MCF 10A (cell line): ENCODE results near the gene MMP19. TPM values are rescaled to one million over a fixed set of nuclear protein-coding genes. Genes with fewer than 3 reads are reported as not detected.

ENCODE experiments used
- BruUV-seq: library from RNA; stranded (reverse); fragments of 400-500 nt; replicated peaks from 2 replicates; lab custom pipeline; 2021; lab: Mats Ljungman, UMichigan
- CTCF ChIA-PET: fragments of 300-600 bp; sonication (Branson Sonifier 250); formaldehyde crosslinking; extraction: SDS; loops from one replicate; lab custom pipeline; 2021; ENCODE audit warnings: antibody characterized with exemption, inconsistent platforms; lab: Yijun Ruan, JAX
- POLR2A ChIA-PET: fragments of 300-600, 350-650 bp; sonication (Branson Sonifier 250); formaldehyde crosslinking; extraction: SDS; loops from one replicate; lab custom pipeline; 2020; ENCODE audit warnings: antibody characterized with exemption, inconsistent platforms; lab: Yijun Ruan, JAX
- DNase-seq: peaks from one replicate; pipeline ENCODE4 v3.0.0-alpha.2; 2018; ENCODE audit not compliant: unreplicated experiment
- H3K27ac Mint-ChIP-seq: one replicate; pipeline ENCODE4 v1.8.0; 2022; ENCODE audit warnings: mild to moderate bottlenecking, low read depth, mixed read lengths; ENCODE audit not compliant: unreplicated experiment
- H3K27me3 Mint-ChIP-seq: one replicate; pipeline ENCODE4 v1.8.0; 2022; ENCODE audit warnings: mixed read lengths; ENCODE audit not compliant: insufficient read depth, unreplicated experiment
- H3K36me3 Mint-ChIP-seq: one replicate; pipeline ENCODE4 v1.8.0; 2022; ENCODE audit warnings: mild to moderate bottlenecking, moderate library complexity, mixed read lengths; ENCODE audit not compliant: insufficient read depth, unreplicated experiment
- H3K4me1 Mint-ChIP-seq: one replicate; pipeline ENCODE4 v1.8.0; 2022; ENCODE audit warnings: mixed read lengths; ENCODE audit not compliant: insufficient read depth, unreplicated experiment
- H3K4me3 Mint-ChIP-seq: one replicate; pipeline ENCODE4 v1.8.0; 2022; ENCODE audit warnings: mild to moderate bottlenecking, moderate library complexity, mixed read lengths; ENCODE audit not compliant: unreplicated experiment
- H3K9me3 Mint-ChIP-seq: one replicate; pipeline ENCODE4 v1.8.0; 2022; ENCODE audit warnings: mixed read lengths; ENCODE audit not compliant: unreplicated experiment
- intact Hi-C: fragments of 100-400 bp; cut with micrococcal nuclease; formaldehyde crosslinking; loops from 2 replicates; pipeline ENCODE4 v1.14.1; 2022
- total RNA-seq: library from RNA; stranded (reverse); gene quantifications from 2 replicates; pipeline ENCODE4 v1.2.3, GENCODE V29; 2022
- TF ChIP-seq, protein P1 (sequence below): fragments of 200-600 bp; IDR thresholded peaks from one replicate; pipeline ENCODE4 v1.8.0; 2022; ENCODE audit warnings: antibody characterized with exemption, mild to moderate bottlenecking; ENCODE audit not compliant: unreplicated experiment

MMP19 gene
- total RNA-seq, 1 experiment from 2014 or later = 3.7 TPM

DNA sequence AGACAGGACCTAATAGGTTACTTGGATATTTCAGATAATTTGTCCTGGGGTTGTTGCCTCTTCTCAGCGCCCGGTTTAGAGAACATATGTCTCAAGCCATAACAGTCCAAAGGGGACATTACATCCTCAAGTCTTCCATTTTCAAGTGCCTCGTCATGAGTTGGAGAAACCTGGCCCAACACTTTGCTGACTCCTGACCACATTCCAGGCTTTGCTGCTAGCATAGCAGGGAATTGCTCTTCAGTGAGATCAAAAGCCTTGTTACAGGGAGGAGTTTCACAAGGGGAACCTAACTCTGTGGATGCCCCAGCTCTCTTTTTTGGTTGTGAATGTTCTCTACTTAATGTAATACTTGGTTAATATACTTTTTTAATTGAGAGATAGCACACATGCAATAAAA lies 8.2 kb upstream of the MMP19 start:
- Mint-ChIP-seq H3K4me3 (no peak overlapping the region), H3K36me3 (no peaks in the 10 kb centered on the region), H3K4me1 (peaks cover 20% of the 10 kb centered on the region), H3K27me3 (no peaks in the 10 kb centered on the region), H3K27ac (no peak overlapping the region), H3K9me3 (no peaks in the 10 kb centered on the region)
- intact Hi-C loops = no loop called here
- ChIA-PET CTCF (no interaction called here), POLR2A (interaction anchor here (1.0 to 1.6 kb wide), 2 partner anchors 21 to 31 kb away, joined by 3 to 4 read pairs; no protein-coding TSS in a partner anchor)
- no TSS peak for BruUV-seq
- TF ChIP-seq, protein P1, sequence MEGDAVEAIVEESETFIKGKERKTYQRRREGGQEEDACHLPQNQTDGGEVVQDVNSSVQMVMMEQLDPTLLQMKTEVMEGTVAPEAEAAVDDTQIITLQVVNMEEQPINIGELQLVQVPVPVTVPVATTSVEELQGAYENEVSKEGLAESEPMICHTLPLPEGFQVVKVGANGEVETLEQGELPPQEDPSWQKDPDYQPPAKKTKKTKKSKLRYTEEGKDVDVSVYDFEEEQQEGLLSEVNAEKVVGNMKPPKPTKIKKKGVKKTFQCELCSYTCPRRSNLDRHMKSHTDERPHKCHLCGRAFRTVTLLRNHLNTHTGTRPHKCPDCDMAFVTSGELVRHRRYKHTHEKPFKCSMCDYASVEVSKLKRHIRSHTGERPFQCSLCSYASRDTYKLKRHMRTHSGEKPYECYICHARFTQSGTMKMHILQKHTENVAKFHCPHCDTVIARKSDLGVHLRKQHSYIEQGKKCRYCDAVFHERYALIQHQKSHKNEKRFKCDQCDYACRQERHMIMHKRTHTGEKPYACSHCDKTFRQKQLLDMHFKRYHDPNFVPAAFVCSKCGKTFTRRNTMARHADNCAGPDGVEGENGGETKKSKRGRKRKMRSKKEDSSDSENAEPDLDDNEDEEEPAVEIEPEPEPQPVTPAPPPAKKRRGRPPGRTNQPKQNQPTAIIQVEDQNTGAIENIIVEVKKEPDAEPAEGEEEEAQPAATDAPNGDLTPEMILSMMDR = no peak
- no peak for DNase-seq

DNA sequence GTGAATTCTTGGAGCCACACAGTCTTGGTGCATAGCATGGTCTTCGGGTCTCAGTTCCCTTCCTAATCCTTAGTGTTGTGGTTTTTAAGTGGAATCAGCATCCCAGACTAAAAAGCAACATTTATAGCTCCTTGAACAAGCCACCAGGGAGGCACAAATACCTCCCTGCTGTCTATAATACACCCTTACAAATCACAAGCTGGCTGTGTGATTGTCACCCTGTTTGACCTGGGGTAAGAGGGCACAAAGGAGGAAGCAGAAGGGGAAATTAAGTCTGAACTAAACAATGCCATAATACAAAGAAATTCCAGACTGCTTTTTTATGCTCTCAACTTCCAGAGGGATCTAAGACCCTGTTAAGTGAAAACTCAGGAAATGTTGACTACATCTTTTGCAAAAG lies 7.7 kb upstream of the MMP19 start:
- no peak overlapping the region for H3K4me3 Mint-ChIP-seq
- no peaks in the 10 kb centered on the region for H3K36me3 Mint-ChIP-seq
- no peaks in the 10 kb centered on the region for H3K9me3 Mint-ChIP-seq
- no TSS peak for BruUV-seq
- TF ChIP-seq, protein P1 = no peak
- intact Hi-C loops = no loop called here
- peaks cover 20% of the 10 kb centered on the region for H3K4me1 Mint-ChIP-seq
- H3K27ac Mint-ChIP-seq = peak overlapping the region; percentile 99
- POLR2A ChIA-PET = interaction anchor here (0.5 to 1.6 kb wide), 5 partner anchors 15 to 83 kb away, joined by 3 to 4 read pairs (median 3); no protein-coding TSS in a partner anchor
- DNase-seq = no peak
- CTCF ChIA-PET = no interaction called here
- H3K27me3 Mint-ChIP-seq = no peaks in the 10 kb centered on the region

DNA sequence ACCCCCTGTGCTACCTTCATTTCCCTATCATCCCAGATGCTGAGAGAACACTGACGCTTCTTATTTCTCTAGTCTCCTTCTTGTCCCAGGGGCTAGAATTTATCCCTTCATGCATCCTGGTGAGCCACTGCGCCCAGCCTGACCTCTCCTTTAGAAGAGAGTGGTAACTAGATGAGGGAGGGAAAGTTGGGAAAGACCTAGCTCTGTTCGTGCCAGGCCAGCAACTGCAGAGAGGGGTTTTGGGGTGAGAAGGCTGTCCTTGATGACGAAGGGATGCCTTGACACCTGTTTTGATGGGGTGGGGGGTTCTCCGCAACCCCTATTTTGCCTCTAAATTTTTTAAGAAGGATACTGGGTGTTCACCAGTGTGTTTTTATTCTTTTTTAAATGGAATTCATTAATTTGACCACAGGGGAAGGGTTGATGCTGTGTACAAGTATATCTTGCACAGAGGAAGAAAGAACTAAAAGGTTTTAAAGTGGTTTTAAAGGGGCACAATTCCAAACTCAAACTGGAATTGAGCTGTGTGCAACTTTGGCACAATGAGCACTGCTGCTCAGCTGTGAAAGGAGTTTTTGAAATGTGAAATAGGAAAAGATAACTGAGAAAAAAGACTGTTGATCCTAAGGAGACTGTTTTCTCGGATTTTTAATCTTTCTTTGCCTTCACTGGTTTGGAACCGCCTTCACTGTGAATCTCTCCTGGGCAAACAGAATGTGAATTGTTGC lies 7.0 kb upstream of the MMP19 start:
- no peaks in the 10 kb centered on the region for H3K9me3 Mint-ChIP-seq
- no peaks in the 10 kb centered on the region for H3K27me3 Mint-ChIP-seq
- ChIA-PET POLR2A (interaction anchor here (0.5 to 1.6 kb wide), 5 partner anchors 15 to 83 kb away, joined by 3 to 4 read pairs (median 3); no protein-coding TSS in a partner anchor), CTCF (no interaction called here)
- H3K36me3 Mint-ChIP-seq = no peaks in the 10 kb centered on the region
- BruUV-seq = no TSS peak
- intact Hi-C loops = no loop called here
- no peak for DNase-seq
- peak overlapping the region; percentile 99 for H3K27ac Mint-ChIP-seq
- TF ChIP-seq, protein P1 = no peak
- H3K4me1 Mint-ChIP-seq = peaks cover 20% of the 10 kb centered on the region
- H3K4me3 Mint-ChIP-seq = no peak overlapping the region

DNA sequence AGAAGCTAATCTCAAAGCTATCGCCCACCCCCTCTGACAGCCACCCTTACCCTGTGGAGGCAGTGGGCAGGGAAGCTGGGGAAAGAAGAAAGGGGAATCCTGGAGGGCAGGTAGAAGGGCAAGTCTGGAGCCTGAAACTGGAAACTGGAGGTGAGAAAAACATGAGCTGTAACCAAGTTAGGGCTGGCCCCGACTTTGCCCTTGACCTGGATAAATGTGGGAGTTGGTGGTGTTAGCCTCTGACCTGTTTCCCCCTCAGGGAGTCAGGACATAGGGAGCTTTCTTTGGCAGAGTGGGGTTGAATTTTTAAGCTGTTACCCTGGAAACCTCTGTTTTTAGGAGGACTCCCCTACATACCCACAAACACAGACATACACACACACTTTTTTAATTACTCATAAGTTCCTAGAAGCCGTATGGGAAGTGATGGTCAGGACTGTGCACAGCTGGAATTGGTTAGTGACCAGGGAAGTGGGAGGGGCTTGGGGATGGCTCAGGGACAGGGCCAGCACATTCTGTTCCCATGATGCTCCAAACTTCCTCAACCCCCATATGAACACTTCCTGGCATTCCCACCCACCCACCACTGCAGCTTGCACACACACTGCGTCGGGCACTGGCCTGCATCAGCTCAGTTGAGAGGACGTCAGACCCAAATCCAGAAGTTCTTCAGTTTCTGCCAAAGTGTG lies 5.0 kb upstream of the MMP19 start:
- no peaks in the 10 kb centered on the region for H3K27me3 Mint-ChIP-seq
- peaks cover 20% of the 10 kb centered on the region for H3K4me1 Mint-ChIP-seq
- peak; percentile 97 for DNase-seq
- TSS peak; percentile 97 for BruUV-seq
- H3K4me3 Mint-ChIP-seq = peak overlapping the region; percentile 52
- TF ChIP-seq, protein P1 = no peak
- H3K36me3 Mint-ChIP-seq = no peaks in the 10 kb centered on the region
- H3K9me3 Mint-ChIP-seq = no peaks in the 10 kb centered on the region
- ChIA-PET CTCF (interaction anchor here (0.5 to 1.2 kb wide), 7 partner anchors 18 to 134 kb away, joined by 3 to 5 read pairs (median 4); partner anchors contain the start of genes DNAJC14, ORMDL2 and SARNP), POLR2A (interaction anchor here (0.6 to 2.2 kb wide), 15 partner anchors 10 to 1394 kb away, joined by 3 to 12 read pairs (median 3); partner anchors contain the start of genes DNAJC14, ORMDL2 and SARNP)
- H3K27ac Mint-ChIP-seq = peak overlapping the region; percentile 99
- intact Hi-C loops = loop anchor here (1.0 kb wide), 2 partner anchors 18 to 80 kb away; partner anchors contain the start of genes DNAJC14 and PYM1
